Measurements from ENCODE around the gene ATP11A. TPM values are rescaled to one million over a fixed set of nuclear protein-coding genes. Genes with fewer than 3 reads are reported as not detected.

ATP11A gene
- total and polyA plus RNA-seq, 9 of the 15 experiments (the other 6 are each of a cell fraction or from before 2014, with no cell fraction given) = 0.38 to 34.2 (median 4.2) TPM

DNA sequence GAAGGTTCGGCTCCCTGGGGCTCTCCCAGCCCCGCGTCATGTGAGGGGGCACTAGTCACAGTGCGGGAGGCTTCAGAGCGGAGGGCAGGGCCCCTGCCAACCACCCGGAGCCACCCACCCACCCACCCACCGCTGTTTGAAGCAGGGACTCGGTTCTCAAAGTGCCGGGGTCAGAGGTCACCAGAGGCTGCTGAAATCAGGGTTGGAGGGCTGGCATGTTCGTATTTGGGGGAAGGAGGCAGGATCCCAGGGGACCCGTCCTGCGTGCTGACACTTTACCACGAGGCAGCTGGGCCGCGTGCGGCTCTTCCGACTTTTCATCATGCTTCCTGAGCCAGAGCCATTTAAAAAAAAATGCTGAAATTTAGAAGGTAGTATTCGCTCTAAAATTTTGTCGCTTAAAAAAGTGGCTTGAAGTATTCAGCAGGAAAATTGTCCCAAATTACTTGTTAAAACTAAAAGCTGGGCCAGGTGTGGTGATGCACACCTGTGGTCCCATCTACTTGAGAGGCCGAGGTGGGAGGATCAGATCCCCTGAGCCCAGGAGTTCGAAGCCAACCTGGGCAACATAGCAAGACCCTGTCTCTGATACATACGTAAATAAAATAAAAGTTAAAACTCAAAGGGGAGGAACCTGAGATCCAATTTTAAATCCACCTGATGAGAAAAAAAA is 21.2 kb downstream of the ATP11A start:
- no TSS peak for BruUV-seq (replicated peaks)
- peaks cover 11% of the 10 kb centered on the region for H3K9me1 ChIP-seq (ENCODE audit: control insufficient read depth, insufficient read depth, low read length)
- H3K27ac ChIP-seq (ENCODE audit: extremely low read depth, low read depth, low read length) = peak overlapping the region; percentile 77
- peaks cover 44 to 52% of the 10 kb centered on the region in 2 experiments for H3K4me1 ChIP-seq (replicated peaks in 1 of 2; ENCODE audit: control insufficient read depth in 2 of 2, insufficient read depth in 2 of 2, low read length in 2 of 2)
- no peaks in the 10 kb centered on the region for H3K27me3 ChIP-seq (ENCODE audit: control insufficient read depth in 2 of 2, insufficient read depth in 2 of 2, low read length in 2 of 2)
- no peak for TF ChIP-seq ZZZ3 (IDR thresholded peaks at IDR 0.05)
- TF ChIP-seq TRIM24 (IDR thresholded peaks at IDR 0.05) = no peak
- TF ChIP-seq, protein P1, sequence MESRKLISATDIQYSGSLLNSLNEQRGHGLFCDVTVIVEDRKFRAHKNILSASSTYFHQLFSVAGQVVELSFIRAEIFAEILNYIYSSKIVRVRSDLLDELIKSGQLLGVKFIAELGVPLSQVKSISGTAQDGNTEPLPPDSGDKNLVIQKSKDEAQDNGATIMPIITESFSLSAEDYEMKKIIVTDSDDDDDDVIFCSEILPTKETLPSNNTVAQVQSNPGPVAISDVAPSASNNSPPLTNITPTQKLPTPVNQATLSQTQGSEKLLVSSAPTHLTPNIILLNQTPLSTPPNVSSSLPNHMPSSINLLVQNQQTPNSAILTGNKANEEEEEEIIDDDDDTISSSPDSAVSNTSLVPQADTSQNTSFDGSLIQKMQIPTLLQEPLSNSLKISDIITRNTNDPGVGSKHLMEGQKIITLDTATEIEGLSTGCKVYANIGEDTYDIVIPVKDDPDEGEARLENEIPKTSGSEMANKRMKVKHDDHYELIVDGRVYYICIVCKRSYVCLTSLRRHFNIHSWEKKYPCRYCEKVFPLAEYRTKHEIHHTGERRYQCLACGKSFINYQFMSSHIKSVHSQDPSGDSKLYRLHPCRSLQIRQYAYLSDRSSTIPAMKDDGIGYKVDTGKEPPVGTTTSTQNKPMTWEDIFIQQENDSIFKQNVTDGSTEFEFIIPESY (CRISPR knock-in tag; IDR thresholded peaks at IDR 0.05) = no peak
- peak in 1 of 2 experiments; percentile 24; a peak in 1 of 4 replicates for TF ChIP-seq FOXK2 (conservative IDR thresholded peaks at IDR 0.05 in 1 of 2, IDR thresholded peaks at IDR 0.05 in 1 of 2; ENCODE audit: low read depth in 2 of 2)
- no peak for ATAC-seq
- WGBS (ENCODE audit: insufficient coverage, low coverage, missing lambda C conversion rate) = 68% methylated on average over 21 of the region's 22 CpGs
- H3K79me2 ChIP-seq (ENCODE audit: control insufficient read depth, insufficient read depth, low read length) = peaks cover 71% of the 10 kb centered on the region
- H3K9me3 ChIP-seq (replicated peaks; ENCODE audit: control insufficient read depth, insufficient read depth, low read depth, low read length) = no peaks in the 10 kb centered on the region
- peaks cover 14% of the 10 kb centered on the region for H4K20me1 ChIP-seq (replicated peaks; ENCODE audit: control insufficient read depth, insufficient read depth, low read length)
- in situ Hi-C loops (cut with MboI) = no loop called here
- peak overlapping the region in 1 of 2 experiments; percentile 41; a peak in 1 of 4 replicates for H3K9ac ChIP-seq (ENCODE audit: insufficient read depth in 1 of 2, low read depth in 2 of 2, low read length in 2 of 2)
- H3K4me3 ChIP-seq = peak overlapping the region; percentile 27; the same call in 1 of the 2 replicates
- ChIA-PET POLR2A (interaction anchor here (0.7 to 1.3 kb wide), 3 partner anchors 11 to 29 kb away, joined by 3 to 4 read pairs (median 3); no protein-coding TSS in a partner anchor), CTCF (ENCODE audit: low intra/inter-chr PET ratio) (no interaction called here)
- no peak for FAIRE-seq
- peak overlapping the region; percentile 77 for H3K4me2 ChIP-seq (ENCODE audit: insufficient read depth, low read length)
- DNase-seq (ENCODE audit: extremely low read depth in 1 of 4, low spot score in 3 of 4) = no peak
- no peaks in the 10 kb centered on the region; the same call in 2 of the 3 replicates for H3K36me3 ChIP-seq (ENCODE audit: control insufficient read depth, insufficient read depth, low read length)
- intact Hi-C loops (cut with micrococcal nuclease) = no loop called here
- no peak overlapping the region for H2AFZ ChIP-seq (ENCODE audit: low read depth, low read length)
